ENCODE measurements around the gene KCNQ1.

KCNQ1 gene

DNA sequence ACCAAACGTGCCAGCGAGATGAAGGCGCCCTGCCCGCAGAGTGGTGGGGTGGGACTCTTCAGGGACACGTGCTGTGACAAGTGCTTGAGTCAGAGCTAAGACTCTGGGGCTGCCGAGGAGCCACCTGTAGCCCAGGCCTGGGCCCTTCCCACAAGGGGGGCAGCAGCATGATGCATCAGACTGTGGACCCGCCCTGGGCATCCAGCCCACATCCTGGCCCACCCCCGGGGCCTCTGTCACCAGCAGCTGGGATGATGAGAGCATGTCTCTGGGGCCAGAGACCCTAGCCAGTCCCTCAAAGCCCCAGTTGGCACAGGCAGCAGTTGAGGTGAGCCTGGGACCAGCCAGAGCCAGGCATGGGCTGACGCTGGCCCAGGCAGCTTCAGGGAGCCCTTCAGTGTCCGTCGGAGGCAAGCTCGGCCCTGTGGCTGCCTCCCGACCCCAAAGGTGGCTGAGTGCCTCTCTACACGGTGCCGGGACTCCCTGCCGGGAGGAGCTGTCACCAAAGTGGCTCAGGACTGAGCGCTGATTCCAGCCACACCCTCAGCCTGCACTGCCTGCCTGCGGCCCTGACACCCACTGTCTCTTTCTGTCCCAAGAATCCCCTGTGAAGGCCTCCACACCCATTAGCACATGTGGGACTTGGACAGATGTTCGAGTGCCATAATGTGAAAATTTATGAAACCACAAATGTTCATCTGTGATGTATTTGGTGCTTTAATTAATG, 399.5 kb downstream of the KCNQ1 start:
- TF ChIP-seq GATA3 (IDR thresholded peaks at IDR 0.05; ENCODE audit: low read depth, low read length) (no peak), GATA2 (IDR thresholded peaks at IDR 0.05; ENCODE audit: low read depth, low read length) (no peak)

DNA sequence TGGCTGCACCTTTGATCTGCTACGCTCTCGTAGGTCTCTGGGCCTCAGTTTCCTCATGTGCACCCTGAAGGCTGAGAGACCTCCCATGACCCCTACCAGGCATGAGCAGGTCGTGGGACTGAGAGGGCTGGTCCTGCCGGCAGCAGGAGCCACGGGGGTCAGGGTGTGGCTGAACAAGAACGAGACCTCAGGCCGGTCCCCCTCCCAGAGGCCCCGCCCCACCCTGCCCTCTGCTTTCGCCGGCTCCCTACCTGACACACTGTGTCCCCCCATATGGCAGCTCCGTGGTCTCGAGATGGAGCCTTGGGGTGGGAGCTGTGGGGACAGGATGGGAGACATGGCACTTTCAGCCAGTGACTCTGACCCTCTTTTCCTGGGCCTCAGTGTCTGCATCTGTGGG, 400.2 kb downstream of the KCNQ1 start:
- no peak for TF ChIP-seq GATA2 (IDR thresholded peaks at IDR 0.05; ENCODE audit: low read depth, low read length)
- TF ChIP-seq GATA3 (IDR thresholded peaks at IDR 0.05; ENCODE audit: low read depth, low read length) = no peak

DNA sequence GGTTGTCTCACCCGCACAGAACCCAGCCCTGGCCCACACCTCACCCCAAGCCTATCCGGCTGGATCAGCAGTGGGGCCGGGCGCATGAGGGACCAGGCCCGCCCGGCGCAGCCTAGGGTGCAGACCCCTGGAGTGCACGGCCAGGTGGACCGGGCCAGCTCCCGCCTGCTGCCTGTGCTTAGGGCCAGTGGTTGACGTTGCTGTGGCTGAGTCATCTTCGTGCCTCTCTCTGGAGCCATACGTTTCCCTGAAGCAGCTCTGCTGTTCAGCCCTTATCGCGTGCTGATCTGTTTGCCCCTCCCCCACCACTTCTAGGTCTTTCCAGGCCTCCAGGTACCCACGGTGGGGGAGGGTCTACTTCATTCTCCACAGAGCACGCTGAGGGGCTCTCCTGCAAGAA, 401.2 kb downstream of the KCNQ1 start:
- TF ChIP-seq GATA3 (IDR thresholded peaks at IDR 0.05; ENCODE audit: low read depth, low read length) (no peak), GATA2 (IDR thresholded peaks at IDR 0.05; ENCODE audit: low read depth, low read length) (peak; percentile 91)

GRCh38 chr11:2846470-2846869, 401.7 kb downstream of the KCNQ1 start:
- TF ChIP-seq GATA3 (IDR thresholded peaks at IDR 0.05; ENCODE audit: low read depth, low read length) (no peak), GATA2 (IDR thresholded peaks at IDR 0.05; ENCODE audit: low read depth, low read length) (no peak)

- TF ChIP-seq GATA3 (IDR thresholded peaks at IDR 0.05; ENCODE audit: low read depth, low read length) (no peak), GATA2 (IDR thresholded peaks at IDR 0.05; ENCODE audit: low read depth, low read length) (no peak)
Measured at GRCh38 chr11:2847561-2847960, 402.8 kb downstream of the KCNQ1 start.

- TF ChIP-seq GATA3 (IDR thresholded peaks at IDR 0.05; ENCODE audit: low read depth, low read length) (no peak), GATA2 (IDR thresholded peaks at IDR 0.05; ENCODE audit: low read depth, low read length) (no peak)
Measured at GRCh38 chr11:2848497-2848896, 403.7 kb downstream of the KCNQ1 start.

- TF ChIP-seq GATA3 (IDR thresholded peaks at IDR 0.05; ENCODE audit: low read depth, low read length) = no peak
- TF ChIP-seq GATA2 (IDR thresholded peaks at IDR 0.05; ENCODE audit: low read depth, low read length) = no peak
Measured at GRCh38 chr11:2849994-2850770, 405.4 kb downstream of the KCNQ1 start.

DNA sequence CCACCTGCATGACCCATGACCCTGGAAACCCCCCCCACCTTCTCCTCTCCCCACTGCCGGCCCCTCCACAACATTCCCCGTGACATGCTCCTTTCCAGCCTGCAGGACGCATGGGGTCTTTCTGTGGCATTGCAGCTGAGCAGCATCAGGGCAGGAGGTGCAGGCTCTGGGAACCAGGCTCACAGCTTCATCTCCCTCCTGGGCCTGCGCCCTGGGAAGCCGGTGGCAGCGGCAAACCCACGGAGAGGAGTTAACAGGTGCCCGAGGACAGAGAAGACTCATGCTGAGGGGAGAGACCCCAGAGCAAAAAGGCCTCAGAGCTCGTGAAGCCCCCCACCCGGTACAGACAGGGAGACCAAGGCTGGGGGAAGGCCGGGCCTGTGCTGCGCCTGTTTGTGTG, 408.6 kb downstream of the KCNQ1 start:
- TF ChIP-seq GATA2 (IDR thresholded peaks at IDR 0.05; ENCODE audit: low read depth, low read length) = no peak
- no peak for TF ChIP-seq GATA3 (IDR thresholded peaks at IDR 0.05; ENCODE audit: low read depth, low read length)

GRCh38 chr11:2853997-2854560, 409.3 kb downstream of the KCNQ1 start:
- TF ChIP-seq GATA2 (IDR thresholded peaks at IDR 0.05; ENCODE audit: low read depth, low read length) (no peak), GATA3 (IDR thresholded peaks at IDR 0.05; ENCODE audit: low read depth, low read length) (no peak)

GRCh38 chr11:2855162-2855561, 410.4 kb downstream of the KCNQ1 start:
- no peak for TF ChIP-seq GATA2 (IDR thresholded peaks at IDR 0.05; ENCODE audit: low read depth, low read length)

DNA sequence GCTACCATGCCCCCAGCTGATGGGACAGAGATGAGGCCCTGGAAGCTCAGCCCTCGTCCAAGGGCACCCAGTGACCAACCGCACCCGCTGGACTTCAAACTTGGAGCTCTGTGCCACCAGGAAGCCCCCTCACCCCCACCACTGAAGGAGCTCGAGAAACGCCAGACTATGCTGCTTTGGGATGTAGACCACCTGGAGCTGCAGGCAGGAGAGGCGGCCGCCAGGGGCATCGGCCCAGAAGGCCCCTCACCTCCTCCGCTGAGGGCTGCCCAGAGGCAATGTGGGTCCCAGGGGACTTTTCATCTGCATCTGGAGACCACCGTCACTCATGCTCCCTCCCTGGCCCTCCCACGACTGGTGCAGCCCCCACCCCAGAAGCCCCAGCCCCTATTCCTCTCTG, 412.5 kb downstream of the KCNQ1 start:
- TF ChIP-seq GATA3 (IDR thresholded peaks at IDR 0.05; ENCODE audit: low read depth, low read length) (no peak), GATA2 (IDR thresholded peaks at IDR 0.05; ENCODE audit: low read depth, low read length) (no peak)

DNA sequence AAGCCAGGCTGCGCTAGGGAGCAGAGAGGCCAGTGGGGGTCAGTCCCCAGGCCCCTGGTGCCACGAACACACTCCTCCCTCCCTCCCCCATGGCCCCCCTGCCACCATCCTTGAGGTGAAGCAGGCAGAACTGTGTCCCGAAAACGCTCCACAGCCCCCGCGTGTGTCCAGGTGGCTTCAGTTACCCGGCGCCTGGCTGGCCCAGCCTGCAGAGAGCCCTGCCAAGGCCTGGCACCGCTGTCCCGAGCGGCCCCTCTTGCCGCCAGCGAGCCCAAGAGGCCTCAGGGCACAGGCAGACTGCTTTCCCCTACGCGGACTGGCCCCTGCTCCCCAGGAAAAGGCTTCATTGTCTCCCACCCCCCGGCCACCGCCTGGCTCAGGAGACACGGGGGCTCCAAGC, 413.1 kb downstream of the KCNQ1 start:
- no peak for TF ChIP-seq GATA2 (IDR thresholded peaks at IDR 0.05; ENCODE audit: low read depth, low read length)
- no peak for TF ChIP-seq GATA3 (IDR thresholded peaks at IDR 0.05; ENCODE audit: low read depth, low read length)

- TF ChIP-seq GATA2 (IDR thresholded peaks at IDR 0.05; ENCODE audit: low read depth, low read length) (no peak), GATA3 (IDR thresholded peaks at IDR 0.05; ENCODE audit: low read depth, low read length) (no peak)
Measured at GRCh38 chr11:2858995-2859698, 414.3 kb downstream of the KCNQ1 start.

- TF ChIP-seq GATA2 (IDR thresholded peaks at IDR 0.05; ENCODE audit: low read depth, low read length) (no peak), GATA3 (IDR thresholded peaks at IDR 0.05; ENCODE audit: low read depth, low read length) (no peak)
Measured at GRCh38 chr11:2859699-2860037, 414.9 kb downstream of the KCNQ1 start.
